Left lung (tissue), 10 donors: ENCODE measurements around the gene NT5DC1. TPM values are rescaled to one million over a fixed set of nuclear protein-coding genes. Genes with fewer than 3 reads are reported as not detected.

ENCODE experiments used
- ATAC-seq: fragments of 200-7000 bp; cut with Tn5 transposase; one replicate; pipeline ENCODE4 v1.9.1; 2020; ENCODE audit warnings: moderate library complexity
- DNase-seq, 4 donors: peaks; one replicate each; pipeline ENCODE4 v3.0.0-alpha.2; 2013 to 2020
- H3K27ac ChIP-seq, 2 donors: fragments of 200-600 bp; sonication (generic) in 1 of 2; one replicate each; pipeline versions ENCODE4 v1.5.0 to v1.8.0; 2020 to 2021
- H3K27me3 ChIP-seq, 2 donors: fragments of 200-600 bp; sonication (generic) in 1 of 2; one replicate each; pipeline versions ENCODE4 v1.5.0 to v1.8.0; 2020 to 2021
- H3K36me3 ChIP-seq, 2 donors: fragments of 200-600 bp; sonication (generic) in 1 of 2; one replicate each; pipeline versions ENCODE4 v1.5.0 to v1.8.0; 2020 to 2021
- H3K4me1 ChIP-seq, 2 donors: fragments of 200-600 bp; one replicate each; pipeline ENCODE4 v1.8.0; 2021
- H3K4me3 ChIP-seq, 2 donors: fragments of 200-600 bp; sonication (generic) in 1 of 2; one replicate each; pipeline versions ENCODE4 v1.5.0 to v1.8.0; 2020 to 2021; ENCODE audit warnings: mild to moderate bottlenecking in 1 of 2
- H3K9me3 ChIP-seq, 2 donors: fragments of 200-600 bp; sonication (generic) in 1 of 2; one replicate each; pipeline versions ENCODE4 v1.5.0 to v1.8.0; 2020 to 2021
- CTCF ChIP-seq, 2 donors: fragments of 200-600 bp; sonication (generic) in 1 of 2; IDR thresholded peaks; one replicate each; pipeline versions ENCODE4 v1.5.0 to v1.8.0; 2021; ENCODE audit warnings: antibody characterized with exemption in 2 of 2
- intact Hi-C, 2 donors: fragments of 100-400 bp; cut with DNase I; formaldehyde crosslinking; loops; one replicate each; pipeline versions ENCODE4 v1.11.2 to v1.14.2; 2022
- polyA plus RNA-seq, 6 donors: library from polyadenylated mRNA; unstranded; fragments of 120-200 nt; gene quantifications; one replicate each; pipeline ENCODE4 v1.2.1, GENCODE V29; 2013; ENCODE audit not compliant: insufficient read length in 6 of 6
- total RNA-seq, 2 donors: library from RNA; stranded (reverse); fragmentation: NEBNext Ultra II Directional; extraction: Animal tissue kit (Norgen Biotek cat#: 25700); gene quantifications; one replicate each; pipeline ENCODE4 v1.2.1, GENCODE V29; 2021
- donor health status: DM: no; HTN: yes; CAD: no.
- donor health status: DM: no; HTN: no; CAD: no.

Gene NT5DC1
- total and polyA plus RNA-seq, 8 donors: 36.9 to 56.8 (median 49.9) TPM

GRCh38 chr6:116251568-116252384, 151.1 kb downstream of the NT5DC1 start:
- Histone ChIP-seq H3K9me3 (no peaks in the 10 kb centered on the region), H3K4me1 (peaks cover 33 to 53% of the 10 kb centered on the region in 2 donors), H3K27me3 (no peaks in the 10 kb centered on the region), H3K4me3 (no peak overlapping the region), H3K27ac (no peak overlapping the region), H3K36me3 (no peaks in the 10 kb centered on the region)
- intact Hi-C loops: no loop called here
- ATAC-seq (no peak), DNase-seq (no peak)
- no peak for TF ChIP-seq CTCF (IDR thresholded peaks at IDR 0.05)

- Histone ChIP-seq H3K27me3 (no peaks in the 10 kb centered on the region), H3K27ac (peak overlapping the region; percentile 88), H3K4me3 (peak overlapping the region; percentile 84 to 89), H3K9me3 (no peaks in the 10 kb centered on the region), H3K4me1 (peaks cover 33 to 53% of the 10 kb centered on the region in 2 donors), H3K36me3 (no peaks in the 10 kb centered on the region)
- DNase-seq: no peak
- intact Hi-C loops: no loop called here
- no peak for ATAC-seq
- TF ChIP-seq CTCF (IDR thresholded peaks at IDR 0.05): no peak
Observed at GRCh38 chr6:116253188-116253504, 152.5 kb downstream of the NT5DC1 start.

- DNase-seq (peak; percentile 95 to 99 (median 96)), ATAC-seq (peak; percentile 98)
- peak within 1 kb of the TSS; percentile 84 to 89 for H3K4me3 ChIP-seq
- TF ChIP-seq CTCF (IDR thresholded peaks at IDR 0.05): no peak
- H3K27me3 ChIP-seq: no peaks in the 10 kb centered on the region
- intact Hi-C loops: no loop called here
- H3K4me1 ChIP-seq: peaks cover 33 to 53% of the 10 kb centered on the region in 2 donors
- no peaks in the 10 kb centered on the region for H3K9me3 ChIP-seq
- peaks cover 0 to 3% of the 10 kb centered on the region in 2 donors for H3K36me3 ChIP-seq
- peak within 1 kb of the TSS; percentile 88 for H3K27ac ChIP-seq
Observed at GRCh38 chr6:116253505-116254296, 153.0 kb downstream of the NT5DC1 start, which contains the start of gene TSPYL4. Gene TSPYL4, minus strand, starts transcription at chr6:116254075. Its CDS starts 67 bp downstream, at chr6:116254008.

- intact Hi-C loops: no loop called here
- Histone ChIP-seq H3K27me3 (no peaks in the 10 kb centered on the region), H3K27ac (peak overlapping the region; percentile 88), H3K4me1 (peaks cover 33 to 47% of the 10 kb centered on the region in 2 donors), H3K36me3 (peaks cover 0 to 5% of the 10 kb centered on the region in 2 donors), H3K4me3 (peak overlapping the region; percentile 84 to 89), H3K9me3 (no peaks in the 10 kb centered on the region)
- no peak for TF ChIP-seq CTCF (IDR thresholded peaks at IDR 0.05)
- ATAC-seq: peak; percentile 13
- DNase-seq: no peak
Observed at GRCh38 chr6:116254297-116255056, 153.8 kb downstream of the NT5DC1 start.
